ENCODE results near the gene CLASP1.

- TF ChIP-seq EZH2 (IDR thresholded peaks at IDR 0.05; ENCODE audit: insufficient read depth, poor library complexity, severe bottlenecking) (no peak), EZH2phosphoT487 (IDR thresholded peaks at IDR 0.05; ENCODE audit: insufficient read depth, low read depth) (no peak)
Observed at GRCh38 chr2:121483021-121483420, 166.2 kb downstream of the CLASP1 start.

Measured in GM23248 (cell line).